ENCODE results near the gene GHRL.

Gene GHRL

DNA sequence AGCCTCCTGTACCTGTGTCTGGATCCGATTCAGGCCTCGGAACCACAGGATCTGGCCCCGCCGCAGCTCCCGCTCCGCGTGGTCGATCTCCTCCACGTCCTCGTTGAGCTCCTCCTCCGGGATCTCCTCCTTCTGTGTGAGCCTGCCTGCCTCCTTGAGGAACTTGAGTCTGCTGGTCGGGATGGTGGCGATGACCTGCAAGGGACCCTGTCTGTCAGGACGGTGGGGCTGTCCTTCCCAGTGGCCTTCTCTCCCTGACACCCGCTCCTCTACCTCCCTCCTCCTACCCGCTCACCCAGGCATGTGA, 45.4 kb upstream of the GHRL start:
- no peak for DNase-seq (ENCODE audit: low read depth, low spot score)
- Histone ChIP-seq H3K27me3 (ENCODE audit: insufficient read depth, insufficient read length) (no peaks in the 10 kb centered on the region), H3K36me3 (ENCODE audit: insufficient read depth, insufficient read length, low read length) (no peaks in the 10 kb centered on the region), H3K4me1 (ENCODE audit: insufficient read depth, insufficient read length) (peaks cover 21% of the 10 kb centered on the region), H3K4me3 (ENCODE audit: insufficient read length, low read depth) (no peak overlapping the region), H3K9me3 (ENCODE audit: insufficient read depth, low read length) (no peaks in the 10 kb centered on the region), H3K9ac (ENCODE audit: insufficient read length, low read depth) (no peak overlapping the region)
- TF ChIP-seq YY1 (IDR thresholded peaks at IDR 0.05; ENCODE audit: insufficient read depth, insufficient read length) (no peak), ZNF274 (IDR thresholded peaks at IDR 0.05; ENCODE audit: low read depth, low read length) (no peak), SUZ12 (IDR thresholded peaks at IDR 0.05; ENCODE audit: extremely low read depth, insufficient read depth, insufficient read length) (no peak)

DNA sequence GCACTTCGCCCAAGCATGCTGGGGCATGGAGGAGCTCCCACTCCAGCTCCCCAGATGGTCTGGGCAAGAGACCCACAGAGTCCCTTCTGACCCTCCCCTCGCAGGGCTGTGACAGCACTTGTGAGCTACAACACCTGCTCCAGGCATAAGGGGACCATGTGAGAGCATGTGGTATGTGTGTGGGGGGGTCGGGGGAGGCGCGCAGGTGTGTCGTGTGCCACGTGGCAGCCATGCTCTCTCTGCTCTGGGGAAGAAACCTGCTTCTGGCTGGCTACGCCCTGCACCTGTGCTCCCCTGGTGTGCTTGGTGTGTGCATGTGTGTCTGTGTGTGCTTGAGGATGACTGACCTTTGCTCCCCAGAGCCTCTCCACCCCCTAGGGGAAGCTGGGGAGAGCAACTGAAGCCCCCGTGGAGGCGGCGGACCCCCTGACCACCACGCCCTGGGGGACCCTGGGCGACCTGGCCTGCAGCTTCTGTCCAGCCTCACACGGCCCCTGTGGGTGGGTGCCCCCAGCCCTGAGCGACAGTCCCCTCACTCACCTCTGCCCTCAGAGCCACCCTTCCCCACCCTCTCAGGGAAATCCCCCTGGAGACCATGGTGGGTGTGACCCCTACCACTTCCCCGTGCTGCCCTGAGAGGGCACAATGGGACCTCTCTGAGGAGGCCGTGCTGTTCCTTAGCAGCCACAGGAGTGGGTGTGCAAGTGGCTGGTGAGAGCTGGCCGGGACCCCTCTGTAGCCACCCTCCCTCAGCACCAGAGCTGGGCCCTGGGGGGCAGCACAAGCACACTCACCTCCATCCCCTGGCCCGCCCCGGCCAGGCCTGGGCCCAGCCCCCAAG, 44.8 kb upstream of the GHRL start:
- H3K4me1 ChIP-seq (ENCODE audit: insufficient read depth, insufficient read length), result peaks cover 21% of the 10 kb centered on the region
- H3K27me3 ChIP-seq (ENCODE audit: insufficient read depth, insufficient read length), result no peaks in the 10 kb centered on the region
- H3K9ac ChIP-seq (ENCODE audit: insufficient read length, low read depth), result no peak overlapping the region
- no peak for DNase-seq (ENCODE audit: low read depth, low spot score)
- H3K9me3 ChIP-seq (ENCODE audit: insufficient read depth, low read length), result no peaks in the 10 kb centered on the region
- no peaks in the 10 kb centered on the region for H3K36me3 ChIP-seq (ENCODE audit: insufficient read depth, insufficient read length, low read length)
- no peak overlapping the region for H3K4me3 ChIP-seq (ENCODE audit: insufficient read length, low read depth)
- TF ChIP-seq SUZ12 (IDR thresholded peaks at IDR 0.05; ENCODE audit: extremely low read depth, insufficient read depth, insufficient read length), result no peak
- TF ChIP-seq ZNF274 (IDR thresholded peaks at IDR 0.05; ENCODE audit: low read depth, low read length), result no peak
- no peak for TF ChIP-seq YY1 (IDR thresholded peaks at IDR 0.05; ENCODE audit: insufficient read depth, insufficient read length)

- TF ChIP-seq SUZ12 (IDR thresholded peaks at IDR 0.05; ENCODE audit: extremely low read depth, insufficient read depth, insufficient read length) (no peak), ZNF274 (IDR thresholded peaks at IDR 0.05; ENCODE audit: low read depth, low read length) (no peak), YY1 (IDR thresholded peaks at IDR 0.05; ENCODE audit: insufficient read depth, insufficient read length) (no peak)
- H3K9ac ChIP-seq (ENCODE audit: insufficient read length, low read depth), result no peak overlapping the region
- no peaks in the 10 kb centered on the region for H3K9me3 ChIP-seq (ENCODE audit: insufficient read depth, low read length)
- H3K4me1 ChIP-seq (ENCODE audit: insufficient read depth, insufficient read length), result peaks cover 21% of the 10 kb centered on the region
- H3K4me3 ChIP-seq (ENCODE audit: insufficient read length, low read depth), result no peak overlapping the region
- H3K36me3 ChIP-seq (ENCODE audit: insufficient read depth, insufficient read length, low read length), result no peaks in the 10 kb centered on the region
- no peaks in the 10 kb centered on the region for H3K27me3 ChIP-seq (ENCODE audit: insufficient read depth, insufficient read length)
- no peak for DNase-seq (ENCODE audit: low read depth, low spot score)
These were observed 44.0 kb upstream of the GHRL start for GRCh38 chr3:10336761-10337160.

GRCh38 chr3:10335871-10336622, 43.3 kb upstream of the GHRL start:
- Histone ChIP-seq H3K4me3 (ENCODE audit: insufficient read length, low read depth) (no peak overlapping the region), H3K4me1 (ENCODE audit: insufficient read depth, insufficient read length) (peaks cover 21% of the 10 kb centered on the region), H3K9ac (ENCODE audit: insufficient read length, low read depth) (no peak overlapping the region)

GRCh38 chr3:10335190-10335738, 42.5 kb upstream of the GHRL start:
- Histone ChIP-seq H3K4me1 (ENCODE audit: insufficient read depth, insufficient read length) (peaks cover 21% of the 10 kb centered on the region), H3K27me3 (ENCODE audit: insufficient read depth, insufficient read length) (no peaks in the 10 kb centered on the region), H3K4me3 (ENCODE audit: insufficient read length, low read depth) (no peak overlapping the region), H3K36me3 (ENCODE audit: insufficient read depth, insufficient read length, low read length) (no peaks in the 10 kb centered on the region), H3K9ac (ENCODE audit: insufficient read length, low read depth) (no peak overlapping the region), H3K9me3 (ENCODE audit: insufficient read depth, low read length) (no peaks in the 10 kb centered on the region)
- TF ChIP-seq SUZ12 (IDR thresholded peaks at IDR 0.05; ENCODE audit: extremely low read depth, insufficient read depth, insufficient read length) (no peak), YY1 (IDR thresholded peaks at IDR 0.05; ENCODE audit: insufficient read depth, insufficient read length) (no peak), ZNF274 (IDR thresholded peaks at IDR 0.05; ENCODE audit: low read depth, low read length) (no peak)
- DNase-seq (ENCODE audit: low read depth, low spot score), result no peak

More at GRCh38 chr3:10335871-10336622, 43.3 kb upstream of the GHRL start:
- no peak for DNase-seq (ENCODE audit: low read depth, low spot score)
- H3K27me3 ChIP-seq (ENCODE audit: insufficient read depth, insufficient read length), result no peaks in the 10 kb centered on the region
- H3K36me3 ChIP-seq (ENCODE audit: insufficient read depth, insufficient read length, low read length), result no peaks in the 10 kb centered on the region
- H3K9me3 ChIP-seq (ENCODE audit: insufficient read depth, low read length), result no peaks in the 10 kb centered on the region
- no peak for TF ChIP-seq SUZ12 (IDR thresholded peaks at IDR 0.05; ENCODE audit: extremely low read depth, insufficient read depth, insufficient read length)
- TF ChIP-seq YY1 (IDR thresholded peaks at IDR 0.05; ENCODE audit: insufficient read depth, insufficient read length), result no peak
- TF ChIP-seq ZNF274 (IDR thresholded peaks at IDR 0.05; ENCODE audit: low read depth, low read length), result no peak

DNA sequence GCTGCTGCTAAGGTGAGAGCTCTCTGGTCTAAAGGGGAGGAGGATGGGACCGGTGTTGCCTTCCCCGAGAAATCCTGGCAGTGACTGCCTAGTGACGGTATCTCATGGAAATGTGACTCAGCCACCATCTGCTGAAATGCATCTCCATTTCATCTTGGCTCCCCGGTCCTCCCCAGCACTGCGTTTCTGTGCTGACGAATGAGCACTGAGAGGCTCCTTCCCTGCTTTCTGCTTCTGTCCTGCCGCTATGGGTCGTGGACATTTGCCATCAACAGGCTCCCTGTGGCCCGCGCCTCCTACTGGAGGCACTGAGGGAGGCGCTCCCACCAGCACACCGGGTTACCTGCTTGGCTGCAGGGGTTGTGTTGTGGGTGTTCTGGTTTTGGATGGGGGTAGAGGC, 41.7 kb upstream of the GHRL start:
- TF ChIP-seq ZNF274 (IDR thresholded peaks at IDR 0.05; ENCODE audit: low read depth, low read length) (no peak), SUZ12 (IDR thresholded peaks at IDR 0.05; ENCODE audit: extremely low read depth, insufficient read depth, insufficient read length) (no peak), YY1 (IDR thresholded peaks at IDR 0.05; ENCODE audit: insufficient read depth, insufficient read length) (no peak)
- H3K4me3 ChIP-seq (ENCODE audit: insufficient read length, low read depth), result no peak overlapping the region
- H3K36me3 ChIP-seq (ENCODE audit: insufficient read depth, insufficient read length, low read length), result no peaks in the 10 kb centered on the region
- no peak overlapping the region for H3K9ac ChIP-seq (ENCODE audit: insufficient read length, low read depth)
- peaks cover 20% of the 10 kb centered on the region for H3K4me1 ChIP-seq (ENCODE audit: insufficient read depth, insufficient read length)
- no peaks in the 10 kb centered on the region for H3K9me3 ChIP-seq (ENCODE audit: insufficient read depth, low read length)
- no peak for DNase-seq (ENCODE audit: low read depth, low spot score)
- no peaks in the 10 kb centered on the region for H3K27me3 ChIP-seq (ENCODE audit: insufficient read depth, insufficient read length)

GRCh38 chr3:10334042-10334441, 41.3 kb upstream of the GHRL start:
- TF ChIP-seq YY1 (IDR thresholded peaks at IDR 0.05; ENCODE audit: insufficient read depth, insufficient read length) (no peak), ZNF274 (IDR thresholded peaks at IDR 0.05; ENCODE audit: low read depth, low read length) (no peak), SUZ12 (IDR thresholded peaks at IDR 0.05; ENCODE audit: extremely low read depth, insufficient read depth, insufficient read length) (no peak)
- Histone ChIP-seq H3K4me1 (ENCODE audit: insufficient read depth, insufficient read length) (peaks cover 20% of the 10 kb centered on the region), H3K4me3 (ENCODE audit: insufficient read length, low read depth) (no peak overlapping the region), H3K36me3 (ENCODE audit: insufficient read depth, insufficient read length, low read length) (no peaks in the 10 kb centered on the region), H3K27me3 (ENCODE audit: insufficient read depth, insufficient read length) (no peaks in the 10 kb centered on the region), H3K9me3 (ENCODE audit: insufficient read depth, low read length) (no peaks in the 10 kb centered on the region), H3K9ac (ENCODE audit: insufficient read length, low read depth) (no peak overlapping the region)
- no peak for DNase-seq (ENCODE audit: low read depth, low spot score)

Measured in NT2/D1 (cell line).